Inflammatory macrophage treated with lipopolysaccharide for 1 hour (primary cell): Measurements from ENCODE around the gene CBLB.
"Not testable (repeated sequence)": the region's sequence is repeated elsewhere in the genome, so short reads cannot be mapped to it uniquely, and the experiment has no call there.

Experiments used
- DNase-seq, 2 donors: peaks; one replicate each; pipeline ENCODE4 v3.0.0-alpha.2; 2020 to 2022

CBLB gene

GRCh38 chr3:105815331-105815730 is 53.5 kb downstream of the CBLB start:
- DNase-seq: not testable (repeated sequence)

GRCh38 chr3:105813710-105814109 is 55.1 kb downstream of the CBLB start:
- no peak for DNase-seq

- DNase-seq: no peak
These were observed 56.6 kb downstream of the CBLB start for GRCh38 chr3:105812194-105812586.

- DNase-seq: no peak
These were observed 57.2 kb downstream of the CBLB start for GRCh38 chr3:105811518-105812193.

- DNase-seq: no peak
These were observed 59.5 kb downstream of the CBLB start for GRCh38 chr3:105809208-105809888.

GRCh38 chr3:105807701-105808100 is 61.1 kb downstream of the CBLB start:
- DNase-seq: no peak

- DNase-seq: no peak
These were observed 61.7 kb downstream of the CBLB start for GRCh38 chr3:105807146-105807545.

DNA sequence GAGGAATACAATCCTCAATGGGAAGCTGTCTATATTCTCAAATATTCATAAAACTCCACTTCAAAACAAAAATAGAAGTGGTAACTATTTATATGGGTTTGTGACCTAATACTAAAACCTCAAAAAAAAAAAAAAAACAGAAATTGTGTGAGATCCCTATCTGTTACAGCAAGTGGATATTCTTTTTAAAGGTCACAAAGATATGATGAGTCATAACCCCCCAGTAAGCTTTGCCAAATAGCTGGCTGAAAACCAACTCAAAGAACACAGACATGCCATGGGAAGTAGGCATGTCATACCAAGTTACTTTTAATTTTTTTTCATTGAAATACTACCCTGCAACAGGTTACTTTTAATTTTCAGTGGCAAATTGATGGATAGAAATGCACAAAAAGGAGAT is 62.5 kb downstream of the CBLB start:
- peak; percentile 72 to 86 for DNase-seq

DNA sequence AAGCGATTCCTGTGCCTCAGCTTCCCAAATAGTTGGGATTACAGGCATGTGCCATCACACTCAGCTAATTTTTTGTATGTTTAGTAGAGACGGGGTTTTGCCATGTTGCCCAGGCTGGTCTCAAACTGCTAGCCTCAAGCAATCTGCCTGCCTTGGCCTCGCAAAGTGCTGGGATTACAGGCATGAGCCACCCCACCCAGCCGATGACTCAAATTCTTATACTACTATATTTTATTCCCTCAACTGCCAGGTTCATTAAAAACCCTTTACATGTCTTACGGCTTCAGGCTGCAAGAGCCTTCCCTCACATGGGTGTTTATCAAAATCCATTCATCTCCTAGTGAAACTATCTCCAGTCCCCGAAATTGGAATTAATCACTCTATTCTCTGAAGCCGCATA is 63.4 kb downstream of the CBLB start:
- no peak for DNase-seq

DNA sequence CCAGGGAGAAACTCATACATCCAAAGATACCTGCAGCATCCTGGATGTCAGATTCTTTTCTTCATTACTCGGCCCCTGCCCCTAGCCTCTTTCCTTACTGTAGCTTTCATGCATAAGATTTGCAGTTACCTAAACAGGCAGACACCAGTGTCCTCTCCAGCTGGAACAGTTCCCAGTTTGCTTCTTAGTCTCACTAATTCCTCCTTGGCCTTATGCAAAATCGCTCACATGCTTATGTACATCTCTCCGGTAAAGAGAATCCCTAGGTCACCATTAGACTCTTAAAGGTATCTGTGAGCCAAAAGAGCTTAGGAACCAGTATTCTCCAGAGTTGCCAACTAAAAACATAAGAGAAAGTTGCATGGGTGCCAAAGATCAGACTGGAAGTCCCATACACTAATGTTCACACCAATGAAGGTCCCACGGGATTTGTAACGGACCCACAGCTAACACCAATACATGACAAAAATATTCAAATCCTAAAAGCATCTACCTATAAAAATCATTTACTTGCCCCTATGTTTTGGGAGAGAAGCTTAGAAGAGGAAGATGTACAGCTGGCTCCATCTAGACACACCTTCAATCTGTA is 66.6 kb downstream of the CBLB start:
- DNase-seq: no peak

DNA sequence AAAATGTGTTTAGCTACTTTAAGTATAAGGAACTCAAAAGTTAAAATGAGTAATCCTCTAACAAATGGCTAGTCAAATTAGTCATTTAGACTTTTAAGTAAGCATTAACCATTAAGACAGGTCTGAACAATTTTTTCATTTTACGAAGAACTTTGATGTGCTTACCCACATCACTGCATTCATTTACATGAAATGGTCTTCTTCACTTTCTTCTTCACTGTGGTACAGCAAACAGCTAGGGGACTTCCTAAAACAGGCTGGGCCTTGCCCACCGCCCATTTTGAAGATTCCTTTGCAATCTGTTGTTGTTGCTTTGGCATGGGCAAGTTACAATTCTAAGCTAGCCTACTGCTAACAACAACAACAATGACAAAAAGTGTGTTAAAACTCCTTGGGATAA is 67.4 kb downstream of the CBLB start:
- DNase-seq: no peak

DNA sequence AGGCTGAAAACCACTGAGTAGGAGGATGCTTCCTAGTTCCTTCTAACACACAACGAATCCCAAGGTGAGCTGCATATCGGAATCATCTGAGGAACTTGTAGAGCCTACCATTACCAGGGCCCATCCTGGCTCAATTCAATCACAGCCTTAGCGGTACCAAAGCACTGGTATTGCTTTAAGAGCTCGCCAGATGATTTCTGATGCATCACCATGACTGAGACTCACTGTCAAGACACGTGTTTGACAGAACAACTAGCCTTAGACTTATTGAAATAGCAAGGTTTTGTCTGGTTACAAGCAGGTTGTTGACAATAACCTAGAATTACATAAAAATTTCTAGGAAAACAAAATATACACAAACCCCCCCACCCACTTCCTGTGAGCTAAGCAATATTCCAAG is 68.5 kb downstream of the CBLB start:
- no peak for DNase-seq

DNA sequence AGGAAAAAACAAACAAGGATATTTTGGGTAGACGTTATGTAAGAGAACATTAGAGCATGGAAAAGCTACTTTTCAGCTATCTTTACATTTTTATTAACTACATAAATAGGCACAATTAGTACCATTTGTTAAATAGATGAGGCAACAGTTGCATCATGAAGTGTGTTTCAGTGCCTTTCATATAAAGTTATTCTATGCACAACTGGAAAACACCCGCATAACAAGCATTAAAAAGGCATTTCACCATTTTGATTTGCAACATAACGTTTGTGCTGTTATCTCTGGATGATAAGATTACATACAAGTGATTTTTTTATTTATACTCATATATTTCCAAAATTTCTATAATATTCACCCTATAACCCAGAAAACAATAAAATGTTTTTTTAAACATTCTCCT is 69.5 kb downstream of the CBLB start:
- no peak for DNase-seq

GRCh38 chr3:105798381-105798934 is 70.4 kb downstream of the CBLB start:
- peak; percentile 42 to 55 for DNase-seq

DNA sequence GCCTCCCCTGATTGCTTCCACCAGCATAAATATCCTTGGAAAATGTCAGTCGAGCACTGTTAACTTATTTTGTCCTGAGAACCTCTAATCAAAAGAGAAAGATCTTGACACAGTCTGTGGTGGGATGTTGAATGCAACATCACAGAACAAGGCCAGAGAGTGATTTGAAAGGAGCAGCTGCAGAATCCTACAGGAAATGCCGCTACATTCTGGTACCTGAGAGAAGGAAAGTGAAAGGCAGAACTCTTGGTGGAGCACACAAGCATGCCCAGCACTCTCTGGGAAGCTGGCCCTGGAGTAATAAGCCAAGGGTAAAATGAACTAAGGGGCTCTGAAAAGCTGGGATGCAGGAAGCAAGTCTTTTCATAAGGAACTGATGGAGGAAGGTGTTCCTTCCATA is 75.8 kb downstream of the CBLB start:
- DNase-seq: no peak

DNA sequence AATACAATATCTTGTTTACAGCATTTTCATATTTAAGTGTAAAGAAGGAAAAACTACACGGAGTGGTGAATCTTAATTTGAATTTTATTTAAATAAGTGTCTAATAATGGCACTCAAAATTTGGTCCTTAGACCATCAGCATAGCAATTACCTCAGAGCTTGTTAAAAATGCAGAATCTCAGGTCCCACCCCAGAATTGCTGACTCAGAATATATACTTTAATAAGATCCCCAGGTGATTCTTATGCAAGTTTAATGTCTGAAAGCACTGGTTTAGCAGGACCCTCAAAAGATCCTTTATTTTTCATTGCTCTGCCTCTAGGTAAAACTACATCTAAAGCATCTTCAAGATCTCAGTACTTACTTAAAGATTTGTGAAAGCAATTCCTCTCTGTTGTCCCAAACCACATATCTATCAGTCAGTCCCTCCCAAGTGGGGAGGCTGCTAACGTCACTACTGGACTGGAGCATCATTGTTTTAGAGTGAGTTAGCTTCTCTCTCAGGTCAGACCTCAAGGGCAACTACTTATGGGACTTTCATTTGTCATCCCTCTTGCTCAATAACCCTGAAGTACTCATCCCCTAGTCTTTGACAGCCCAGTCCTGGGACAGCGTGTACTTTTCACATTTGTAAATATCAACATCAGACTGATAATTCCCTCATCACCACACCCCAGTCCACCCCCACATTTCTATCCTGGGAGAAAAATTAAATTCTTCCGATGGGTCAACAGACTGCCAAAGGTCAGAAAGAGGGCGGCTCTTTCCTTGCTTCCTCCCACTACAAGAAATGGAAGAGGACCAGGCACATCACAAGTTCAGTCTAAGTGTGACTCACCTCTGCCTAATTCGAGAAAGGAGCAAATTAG is 76.7 kb downstream of the CBLB start:
- peak; percentile 63 to 89 for DNase-seq

DNA sequence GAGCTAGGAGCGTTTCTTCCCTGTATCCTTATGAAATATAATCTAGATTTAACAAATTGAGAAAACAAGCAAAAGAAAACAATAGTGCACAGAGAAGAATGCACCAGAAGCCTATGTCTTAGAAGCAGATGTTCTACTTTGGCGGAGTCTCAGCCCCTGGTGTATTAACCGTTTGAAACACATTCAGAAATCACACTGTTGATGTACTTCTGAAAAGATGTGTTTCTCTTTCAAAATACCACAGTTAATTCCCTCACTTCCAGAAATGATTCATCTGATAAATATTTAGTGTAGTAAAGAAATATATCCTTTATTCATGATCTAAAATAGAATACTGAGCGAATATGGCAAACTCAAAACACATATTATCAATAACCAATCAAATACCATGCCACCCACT is 77.7 kb downstream of the CBLB start:
- DNase-seq: no peak

- DNase-seq: no peak
These were observed 78.3 kb downstream of the CBLB start for GRCh38 chr3:105790534-105790933.

DNA sequence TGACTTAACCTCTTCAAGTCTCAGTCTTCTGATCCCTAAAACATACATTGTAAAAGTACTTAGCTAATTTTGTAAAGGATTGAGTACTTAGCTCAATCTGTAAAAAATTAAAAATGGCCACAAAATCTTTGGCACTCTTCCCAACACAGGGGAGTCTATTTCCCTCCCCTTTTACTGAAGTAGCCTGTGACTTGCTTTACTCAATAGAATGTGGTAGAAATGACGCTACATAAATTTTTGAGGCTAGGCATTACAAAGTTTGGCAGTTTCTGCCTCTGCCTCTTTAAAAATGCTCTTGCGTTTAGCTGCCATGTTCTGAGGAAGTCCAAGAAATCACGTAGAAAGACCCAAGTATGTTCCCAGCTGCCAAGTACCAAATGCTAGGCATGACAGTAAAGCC is 80.2 kb downstream of the CBLB start:
- no peak for DNase-seq

GRCh38 chr3:105787453-105787852 is 81.4 kb downstream of the CBLB start:
- DNase-seq: no peak

DNA sequence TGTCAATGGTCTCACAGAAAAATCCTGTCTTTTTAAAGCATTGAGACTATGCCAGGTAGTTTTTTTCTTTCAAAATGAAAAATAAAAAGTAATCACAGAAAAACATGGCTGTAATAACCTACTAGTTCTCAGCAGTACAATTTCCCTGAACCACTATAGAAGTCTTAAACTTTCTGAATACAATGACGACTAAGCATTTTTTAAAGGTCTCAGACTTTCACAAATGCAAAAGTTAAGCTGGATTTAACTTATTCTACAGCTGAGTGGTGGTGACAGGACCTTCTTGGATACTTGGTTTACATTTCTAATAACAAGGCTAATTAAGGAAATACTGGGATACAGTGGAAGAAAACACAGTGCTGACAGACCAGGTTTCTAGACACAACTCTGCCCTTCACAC is 81.8 kb downstream of the CBLB start:
- no peak for DNase-seq

DNA sequence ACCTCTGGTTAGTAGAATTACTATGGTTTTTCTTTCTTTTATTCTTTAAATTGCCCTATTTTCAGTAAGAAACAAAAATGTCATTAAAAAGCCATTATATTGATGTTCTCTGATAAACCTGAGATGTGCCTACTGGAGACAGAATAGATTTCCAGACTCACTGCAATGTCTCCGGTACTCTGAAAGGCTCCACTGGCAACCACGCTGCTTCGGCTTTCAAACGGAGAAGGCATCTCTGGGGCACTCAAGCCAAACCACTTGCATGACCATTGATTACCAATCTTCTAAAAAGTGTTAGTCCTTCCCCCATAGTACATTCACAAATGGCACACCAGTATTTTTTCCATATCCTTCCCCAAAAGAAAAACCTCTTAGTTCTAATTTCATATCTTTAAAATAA is 82.6 kb downstream of the CBLB start:
- DNase-seq: no peak

DNA sequence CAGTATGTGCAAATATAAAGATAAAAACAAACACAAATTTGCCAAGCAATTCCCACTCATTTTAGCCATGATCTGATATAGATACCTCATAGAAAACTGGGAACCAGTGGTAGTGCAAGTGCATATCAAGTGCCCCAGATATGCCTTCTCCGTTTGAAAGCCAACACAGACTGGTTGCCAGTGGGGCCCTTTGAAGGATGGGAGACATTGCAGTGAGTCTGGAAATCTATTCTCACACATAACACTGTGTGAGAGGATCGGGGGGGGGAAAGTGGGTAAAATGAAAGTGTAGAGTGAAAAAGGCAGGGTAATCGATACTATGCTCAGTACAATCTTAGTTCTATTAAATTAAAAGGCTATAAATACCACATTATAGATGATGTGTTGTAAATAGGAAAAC is 83.0 kb downstream of the CBLB start:
- no peak for DNase-seq
